Measurements from ENCODE around the gene CYTL1.

GRCh38 chr4:5018603-5019002 lies 655 bp downstream of the CYTL1 start:
- TF ChIP-seq POLR2A (IDR thresholded peaks at IDR 0.05): no peak
- TF ChIP-seq, protein P1, sequence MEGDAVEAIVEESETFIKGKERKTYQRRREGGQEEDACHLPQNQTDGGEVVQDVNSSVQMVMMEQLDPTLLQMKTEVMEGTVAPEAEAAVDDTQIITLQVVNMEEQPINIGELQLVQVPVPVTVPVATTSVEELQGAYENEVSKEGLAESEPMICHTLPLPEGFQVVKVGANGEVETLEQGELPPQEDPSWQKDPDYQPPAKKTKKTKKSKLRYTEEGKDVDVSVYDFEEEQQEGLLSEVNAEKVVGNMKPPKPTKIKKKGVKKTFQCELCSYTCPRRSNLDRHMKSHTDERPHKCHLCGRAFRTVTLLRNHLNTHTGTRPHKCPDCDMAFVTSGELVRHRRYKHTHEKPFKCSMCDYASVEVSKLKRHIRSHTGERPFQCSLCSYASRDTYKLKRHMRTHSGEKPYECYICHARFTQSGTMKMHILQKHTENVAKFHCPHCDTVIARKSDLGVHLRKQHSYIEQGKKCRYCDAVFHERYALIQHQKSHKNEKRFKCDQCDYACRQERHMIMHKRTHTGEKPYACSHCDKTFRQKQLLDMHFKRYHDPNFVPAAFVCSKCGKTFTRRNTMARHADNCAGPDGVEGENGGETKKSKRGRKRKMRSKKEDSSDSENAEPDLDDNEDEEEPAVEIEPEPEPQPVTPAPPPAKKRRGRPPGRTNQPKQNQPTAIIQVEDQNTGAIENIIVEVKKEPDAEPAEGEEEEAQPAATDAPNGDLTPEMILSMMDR (IDR thresholded peaks at IDR 0.05): no peak

Data from heart left ventricle (tissue), 13 donors.